Liver (tissue), 9 donors: Measurements from ENCODE around the gene TGIF1. TPM values are rescaled to one million over a fixed set of nuclear protein-coding genes. Genes with fewer than 3 reads are reported as not detected.

Source experiments
- DNase-seq: peaks from one replicate; pipeline ENCODE4 v3.0.0-alpha.2; 2017; ENCODE audit warnings: low spot score
- H3K27ac ChIP-seq, 2 donors: one replicate each; pipeline ENCODE4 v1.7.0; 2013; ENCODE audit warnings: inconsistent platforms in 2 of 2, low read length in 2 of 2, control low read depth in 1 of 2, low read depth in 1 of 2, mild to moderate bottlenecking in 1 of 2
- H3K27me3 ChIP-seq, 4 donors: one replicate each; pipeline versions ENCODE4 v1.6.1 to v1.7.0; 2013; ENCODE audit warnings: low read length in 3 of 4, inconsistent platforms in 1 of 4, mild to moderate bottlenecking in 1 of 4, moderate library complexity in 1 of 4; ENCODE audit not compliant: control insufficient read depth in 4 of 4, insufficient read depth in 4 of 4
- H3K36me3 ChIP-seq, 4 donors: one replicate each; pipeline versions ENCODE4 v1.6.1 to v1.7.0; 2013; ENCODE audit warnings: low read length in 3 of 4, mild to moderate bottlenecking in 3 of 4, low read depth in 1 of 4, moderate library complexity in 1 of 4; ENCODE audit not compliant: control insufficient read depth in 4 of 4, insufficient read depth in 3 of 4
- H3K4me1 ChIP-seq, 4 donors: one replicate each; pipeline versions ENCODE4 v1.6.1 to v1.7.0; 2013; ENCODE audit warnings: low read length in 3 of 4, mild to moderate bottlenecking in 3 of 4, moderate library complexity in 1 of 4; ENCODE audit not compliant: control insufficient read depth in 4 of 4, insufficient read depth in 4 of 4
- H3K4me3 ChIP-seq, 3 donors: one replicate each; pipeline versions ENCODE4 v1.6.1 to v1.7.0; 2013; ENCODE audit warnings: low read length in 3 of 3, control low read depth in 1 of 3, low read depth in 1 of 3, mild to moderate bottlenecking in 1 of 3
- H3K9ac ChIP-seq, 2 donors: one replicate each; pipeline ENCODE4 v1.7.0; 2013; ENCODE audit warnings: low read length in 2 of 2, mild to moderate bottlenecking in 2 of 2, moderate library complexity in 2 of 2, control low read depth in 1 of 2, low read depth in 1 of 2
- H3K9me3 ChIP-seq, 4 donors: one replicate each; pipeline versions ENCODE4 v1.6.1 to v1.7.0; 2013; ENCODE audit warnings: low read length in 3 of 4; ENCODE audit not compliant: control insufficient read depth in 4 of 4
- CTCF ChIP-seq: fragments of 150-350 bp; IDR thresholded peaks from 2 replicates; pipeline ENCODE4 v1.5.1; 2017; ENCODE audit warnings: improper control_type of control experiment, low read depth, low read length; ENCODE audit not compliant: missing input control
- EGR1 ChIP-seq, 2 donors: IDR thresholded peaks; 2 replicates each; pipeline ENCODE4 v1.6.1; 2016 to 2018; ENCODE audit warnings: antibody characterized with exemption in 2 of 2, low read depth in 2 of 2
- FOXA1 ChIP-seq: IDR thresholded peaks from 2 replicates; pipeline ENCODE4 v1.6.1; 2016; ENCODE audit warnings: antibody characterized with exemption
- FOXA2 ChIP-seq: IDR thresholded peaks from 2 replicates; pipeline ENCODE4 v1.6.1; 2016; ENCODE audit warnings: antibody characterized with exemption
- GABPA ChIP-seq, 2 donors: IDR thresholded peaks in 1 of 2; conservative IDR thresholded peaks in 1 of 2; 2 replicates each; pipeline ENCODE4 v1.6.1; 2016; ENCODE audit warnings: antibody characterized with exemption in 2 of 2, mild to moderate bottlenecking in 1 of 2, moderate library complexity in 1 of 2
- HNF4A ChIP-seq, 2 donors: conservative IDR thresholded peaks; 2 replicates each; pipeline ENCODE4 v1.6.1; 2016; ENCODE audit warnings: antibody characterized with exemption in 2 of 2, mild to moderate bottlenecking in 2 of 2
- HNF4G ChIP-seq: IDR thresholded peaks from 2 replicates; pipeline ENCODE4 v1.6.1; 2016; ENCODE audit warnings: antibody characterized with exemption
- JUND ChIP-seq, 2 donors: IDR thresholded peaks; 2 replicates each; pipeline ENCODE4 v1.6.1; 2016; ENCODE audit warnings: antibody characterized with exemption in 2 of 2
- NR2F2 ChIP-seq: IDR thresholded peaks from 2 replicates; pipeline ENCODE4 v1.6.1; 2016; ENCODE audit warnings: antibody characterized with exemption
- RAD21 ChIP-seq, 2 donors: IDR thresholded peaks; 2 replicates each; pipeline ENCODE4 v1.6.1; 2016; ENCODE audit warnings: antibody characterized with exemption in 2 of 2, mild to moderate bottlenecking in 2 of 2
- RXRA ChIP-seq, 2 donors: IDR thresholded peaks; 2 replicates each; pipeline ENCODE4 v1.6.1; 2017 to 2018; ENCODE audit warnings: antibody characterized with exemption in 2 of 2, mild to moderate bottlenecking in 1 of 2
- SP1 ChIP-seq: IDR thresholded peaks from 2 replicates; pipeline ENCODE4 v1.6.1; 2018; ENCODE audit warnings: antibody characterized with exemption, mild to moderate bottlenecking
- TAF1 ChIP-seq: conservative IDR thresholded peaks from 2 replicates; pipeline ENCODE4 v1.6.1; 2016; ENCODE audit warnings: antibody characterized with exemption, mild to moderate bottlenecking
- YY1 ChIP-seq: IDR thresholded peaks from 2 replicates; pipeline ENCODE4 v1.6.1; 2016; ENCODE audit warnings: antibody characterized with exemption, mild to moderate bottlenecking
- WGBS: extraction: QIAGEN DNeasy Blood & Tissue Kit; methylation state at CpG from one replicate; pipeline ENCODE4 v1.1.7; 2013; 5-methylcytosine and 5-hydroxymethylcytosine counted together
- polyA plus RNA-seq, 2 donors: library from polyadenylated mRNA; stranded (reverse) in 1 of 2; unstranded in 1 of 2; fragments of 200-250 nt in 1 of 2; fragments of >200 nt in 1 of 2; fragmentation: Nextera tagmentation in 1 of 2; extraction: Ambion mirVana in 1 of 2; gene quantifications; one replicate each; pipeline versions ENCODE4 v1.2.1 to v1.2.3, GENCODE V29; 2013 to 2015
- total RNA-seq, 2 donors: library from RNA; depleted of rRNA; stranded (reverse); fragments of >200 nt; gene quantifications; one replicate each; pipeline ENCODE4 v1.2.3, GENCODE V29; 2014
- TF ChIP-seq, protein P1 (sequence below): IDR thresholded peaks from 2 replicates; pipeline ENCODE4 v1.6.1; 2016; ENCODE audit warnings: antibody characterized with exemption
- TF ChIP-seq, protein P2 (sequence below): IDR thresholded peaks from 2 replicates; pipeline ENCODE4 v1.6.1; 2016; ENCODE audit warnings: antibody characterized with exemption
- TF ChIP-seq, protein P3 (sequence below): IDR thresholded peaks from 2 replicates; pipeline ENCODE4 v1.6.1; 2016; ENCODE audit warnings: antibody characterized with exemption, mild to moderate bottlenecking
- donor health status: healthy.
- donor health status: healthy.
- donor health status: healthy.
- donor health status: healthy.
- donor health status: healthy.

TGIF1 gene
- total and polyA plus RNA-seq, 4 donors = 13.1 to 26.4 (median 18.4) TPM

GRCh38 chr18:3409811-3410210 is 40.2 kb upstream of the TGIF1 start:
- TF ChIP-seq FOXA2 (no peak), CTCF (no peak), GABPA (IDR thresholded peaks at IDR 0.05 in 1 of 2, conservative IDR thresholded peaks at IDR 0.05 in 1 of 2) (no peak), HNF4G (no peak), FOXA1 (no peak), RAD21 (IDR thresholded peaks at IDR 0.05) (no peak), JUND (IDR thresholded peaks at IDR 0.05) (no peak), HNF4A (conservative IDR thresholded peaks at IDR 0.05) (no peak), YY1 (no peak), NR2F2 (no peak), RXRA (IDR thresholded peaks at IDR 0.05) (no peak), EGR1 (IDR thresholded peaks at IDR 0.05; ENCODE audit: low read depth in 2 of 2) (no peak), TAF1 (no peak)
- TF ChIP-seq, protein P1, sequence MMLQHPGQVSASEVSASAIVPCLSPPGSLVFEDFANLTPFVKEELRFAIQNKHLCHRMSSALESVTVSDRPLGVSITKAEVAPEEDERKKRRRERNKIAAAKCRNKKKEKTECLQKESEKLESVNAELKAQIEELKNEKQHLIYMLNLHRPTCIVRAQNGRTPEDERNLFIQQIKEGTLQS = no peak
- TF ChIP-seq, protein P2, sequence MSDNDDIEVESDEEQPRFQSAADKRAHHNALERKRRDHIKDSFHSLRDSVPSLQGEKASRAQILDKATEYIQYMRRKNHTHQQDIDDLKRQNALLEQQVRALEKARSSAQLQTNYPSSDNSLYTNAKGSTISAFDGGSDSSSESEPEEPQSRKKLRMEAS = no peak
- TF ChIP-seq, protein P3, sequence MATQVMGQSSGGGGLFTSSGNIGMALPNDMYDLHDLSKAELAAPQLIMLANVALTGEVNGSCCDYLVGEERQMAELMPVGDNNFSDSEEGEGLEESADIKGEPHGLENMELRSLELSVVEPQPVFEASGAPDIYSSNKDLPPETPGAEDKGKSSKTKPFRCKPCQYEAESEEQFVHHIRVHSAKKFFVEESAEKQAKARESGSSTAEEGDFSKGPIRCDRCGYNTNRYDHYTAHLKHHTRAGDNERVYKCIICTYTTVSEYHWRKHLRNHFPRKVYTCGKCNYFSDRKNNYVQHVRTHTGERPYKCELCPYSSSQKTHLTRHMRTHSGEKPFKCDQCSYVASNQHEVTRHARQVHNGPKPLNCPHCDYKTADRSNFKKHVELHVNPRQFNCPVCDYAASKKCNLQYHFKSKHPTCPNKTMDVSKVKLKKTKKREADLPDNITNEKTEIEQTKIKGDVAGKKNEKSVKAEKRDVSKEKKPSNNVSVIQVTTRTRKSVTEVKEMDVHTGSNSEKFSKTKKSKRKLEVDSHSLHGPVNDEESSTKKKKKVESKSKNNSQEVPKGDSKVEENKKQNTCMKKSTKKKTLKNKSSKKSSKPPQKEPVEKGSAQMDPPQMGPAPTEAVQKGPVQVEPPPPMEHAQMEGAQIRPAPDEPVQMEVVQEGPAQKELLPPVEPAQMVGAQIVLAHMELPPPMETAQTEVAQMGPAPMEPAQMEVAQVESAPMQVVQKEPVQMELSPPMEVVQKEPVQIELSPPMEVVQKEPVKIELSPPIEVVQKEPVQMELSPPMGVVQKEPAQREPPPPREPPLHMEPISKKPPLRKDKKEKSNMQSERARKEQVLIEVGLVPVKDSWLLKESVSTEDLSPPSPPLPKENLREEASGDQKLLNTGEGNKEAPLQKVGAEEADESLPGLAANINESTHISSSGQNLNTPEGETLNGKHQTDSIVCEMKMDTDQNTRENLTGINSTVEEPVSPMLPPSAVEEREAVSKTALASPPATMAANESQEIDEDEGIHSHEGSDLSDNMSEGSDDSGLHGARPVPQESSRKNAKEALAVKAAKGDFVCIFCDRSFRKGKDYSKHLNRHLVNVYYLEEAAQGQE = no peak

DNA sequence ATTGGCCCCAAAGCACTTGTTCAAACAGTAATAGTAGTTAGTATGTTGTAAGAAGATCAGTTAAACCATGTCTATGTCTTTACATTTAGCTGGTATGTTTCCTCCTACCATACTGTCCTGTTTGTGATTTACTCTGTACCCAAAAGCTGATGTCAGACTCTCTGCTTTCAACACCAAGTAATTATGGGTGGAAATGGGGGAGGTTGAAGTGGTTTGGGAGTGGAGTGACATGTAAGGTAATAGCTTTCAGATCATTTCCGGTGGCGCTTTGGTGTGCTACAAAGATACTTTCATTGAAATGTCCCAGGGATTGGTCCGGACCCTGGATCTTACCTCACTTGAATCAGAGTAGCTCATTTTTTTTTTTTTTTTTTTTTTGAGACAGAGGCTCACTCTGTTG is 39.7 kb upstream of the TGIF1 start:
- H3K4me3 ChIP-seq = no peak overlapping the region
- no peak overlapping the region for H3K27ac ChIP-seq
- no peaks in the 10 kb centered on the region for H3K4me1 ChIP-seq
- no peak for DNase-seq
- H3K9me3 ChIP-seq = no peaks in the 10 kb centered on the region
- no peaks in the 10 kb centered on the region for H3K27me3 ChIP-seq
- H3K36me3 ChIP-seq = no peaks in the 10 kb centered on the region
- 100% methylated on average over 3 of the region's 3 CpGs for WGBS
- H3K9ac ChIP-seq = no peak overlapping the region
- TF ChIP-seq TAF1 = no peak
- TF ChIP-seq HNF4A (conservative IDR thresholded peaks at IDR 0.05) = no peak
- TF ChIP-seq GABPA (IDR thresholded peaks at IDR 0.05 in 1 of 2, conservative IDR thresholded peaks at IDR 0.05 in 1 of 2) = no peak
- no peak for TF ChIP-seq RXRA (IDR thresholded peaks at IDR 0.05)
- no peak for TF ChIP-seq HNF4G
- no peak for TF ChIP-seq CTCF
- no peak for TF ChIP-seq YY1
- no peak for TF ChIP-seq FOXA1
- TF ChIP-seq JUND (IDR thresholded peaks at IDR 0.05) = no peak
- no peak for TF ChIP-seq SP1
- no peak for TF ChIP-seq FOXA2
- TF ChIP-seq, protein P1 = no peak
- TF ChIP-seq, protein P3 = no peak
- TF ChIP-seq NR2F2 = no peak

More at GRCh38 chr18:3409811-3410210, 40.2 kb upstream of the TGIF1 start:
- no peaks in the 10 kb centered on the region for H3K36me3 ChIP-seq
- H3K27ac ChIP-seq = no peak overlapping the region
- H3K9me3 ChIP-seq = no peaks in the 10 kb centered on the region
- no peak overlapping the region for H3K9ac ChIP-seq
- H3K4me3 ChIP-seq = no peak overlapping the region
- H3K4me1 ChIP-seq = no peaks in the 10 kb centered on the region
- 92% methylated on average over 7 of the region's 7 CpGs for WGBS
- H3K27me3 ChIP-seq = no peaks in the 10 kb centered on the region
- DNase-seq = no peak
